Subcutaneous adipose tissue (tissue), 4 donors: Measurements from ENCODE around the gene MAP2K5. TPM values are rescaled to one million over a fixed set of nuclear protein-coding genes. Genes with fewer than 3 reads are reported as not detected.

Source experiments
- CTCF ChIP-seq: fragments of 450-650 bp; IDR thresholded peaks from one replicate; pipeline ENCODE4 v1.5.1; 2016; ENCODE audit warnings: low read depth, mild to moderate bottlenecking, control low read depth, antibody characterized with exemption, moderate library complexity
- total RNA-seq, 4 donors: library from RNA; depleted of rRNA; stranded (reverse); fragments of >200 nt; gene quantifications; one replicate each; pipeline ENCODE4 v1.1.0, GENCODE V29; 2016

The MAP2K5 gene
- total RNA-seq, 4 donors from 2014 or later = 20.7 to 23.4 (median 22.3) TPM

- no peak for TF ChIP-seq CTCF
Observed at GRCh38 chr15:67843092-67843501, 300.6 kb downstream of the MAP2K5 start.

GRCh38 chr15:67843571-67844387 lies 301.3 kb downstream of the MAP2K5 start:
- TF ChIP-seq CTCF = no peak

- TF ChIP-seq CTCF = no peak
Observed at GRCh38 chr15:67845974-67846373, 303.5 kb downstream of the MAP2K5 start.

GRCh38 chr15:67849538-67849937 lies 307.0 kb downstream of the MAP2K5 start:
- no peak for TF ChIP-seq CTCF

- no peak for TF ChIP-seq CTCF
Observed at GRCh38 chr15:67850336-67850735, 307.8 kb downstream of the MAP2K5 start.

GRCh38 chr15:67850994-67851571 lies 308.6 kb downstream of the MAP2K5 start:
- no peak for TF ChIP-seq CTCF

GRCh38 chr15:67852418-67852817 lies 309.9 kb downstream of the MAP2K5 start:
- no peak for TF ChIP-seq CTCF
